IMR-90 (cell line): Measurements from ENCODE around the gene TMEM145. TPM values are rescaled to one million over a fixed set of nuclear protein-coding genes. Genes with fewer than 3 reads are reported as not detected.

Source experiments
- ATAC-seq: fragments of 200-7000 bp; cut with Tn5 transposase; 2 replicates; pipeline ENCODE4 v1.9.1; 2020; ENCODE audit warnings: low read depth, mild to moderate bottlenecking, moderate library complexity
- BruUV-seq: library from RNA; stranded (reverse); fragments of 400-500 nt; replicated peaks from 2 replicates; lab custom pipeline; 2021; lab: Mats Ljungman, UMichigan
- CTCF ChIA-PET: fragments of 300-600 bp; formaldehyde crosslinking; extraction: SDS; loops from one replicate; lab custom pipeline; 2021; ENCODE audit warnings: antibody characterized with exemption; lab: Yijun Ruan, JAX
- POLR2A ChIA-PET: fragments of 300-600 bp; sonication (Branson Sonifier 250); formaldehyde crosslinking; loops from one replicate; lab custom pipeline; 2022; ENCODE audit warnings: antibody characterized with exemption; ENCODE audit not compliant: unreplicated experiment; lab: Charles Lee
- DNase-seq: peaks from one replicate; pipeline ENCODE4 v3.0.0; 2013
- H2AFZ ChIP-seq: replicated peaks from 2 replicates; pipeline ENCODE3; 2013; ENCODE audit warnings: low read length, mild to moderate bottlenecking; ENCODE audit not compliant: poor library complexity
- H2AK5ac ChIP-seq: 2 replicates; pipeline ENCODE4 v1.6.1; 2013; ENCODE audit warnings: low read depth, low read length, inconsistent platforms
- H2AK9ac ChIP-seq: replicated peaks from 2 replicates; pipeline ENCODE3; 2013; ENCODE audit warnings: mild to moderate bottlenecking, low read depth, low read length, moderate library complexity; ENCODE audit not compliant: poor library complexity
- H2BK120ac ChIP-seq: 2 replicates; pipeline ENCODE4 v1.6.1; 2013; ENCODE audit warnings: low read depth, low read length, inconsistent platforms
- H2BK15ac ChIP-seq: 3 replicates; pipeline ENCODE4 v1.6.1; 2013; ENCODE audit warnings: low read depth, low read length, inconsistent platforms
- H2BK20ac ChIP-seq: 2 replicates; pipeline ENCODE4 v1.6.1; 2013; ENCODE audit warnings: low read depth, mild to moderate bottlenecking, inconsistent platforms, low read length, moderate library complexity
- H2BK5ac ChIP-seq: 2 replicates; pipeline ENCODE4 v1.6.1; 2013; ENCODE audit warnings: mild to moderate bottlenecking, low read depth, low read length, inconsistent platforms; ENCODE audit not compliant: poor library complexity, severe bottlenecking
- H3K14ac ChIP-seq: replicated peaks from 2 replicates; pipeline ENCODE4 v1.6.1; 2013; ENCODE audit warnings: low read depth, low read length, inconsistent platforms
- H3K18ac ChIP-seq: 2 replicates; pipeline ENCODE4 v1.6.1; 2013; ENCODE audit warnings: low read depth, low read length, control low read depth
- H3K23ac ChIP-seq: 2 replicates; pipeline ENCODE4 v1.6.1; 2013; ENCODE audit warnings: low read depth, low read length, inconsistent platforms
- H3K27ac ChIP-seq: 2 replicates; pipeline ENCODE4 v1.5.1; 2013; ENCODE audit warnings: mild to moderate bottlenecking, control low read depth, low read length; ENCODE audit not compliant: insufficient read depth
- H3K27me3 ChIP-seq: 2 replicates; pipeline ENCODE4 v1.6.1; 2013; ENCODE audit warnings: low read length; ENCODE audit not compliant: control insufficient read depth, insufficient read depth
- H3K36me3 ChIP-seq: 2 replicates; pipeline ENCODE4 v1.6.1; 2013; ENCODE audit warnings: low read length, mixed read lengths; ENCODE audit not compliant: control insufficient read depth, insufficient read depth
- H3K4ac ChIP-seq: 2 replicates; pipeline ENCODE4 v1.6.1; 2013; ENCODE audit warnings: low read depth, low read length, inconsistent platforms
- H3K4me1 ChIP-seq: 2 replicates; pipeline ENCODE4 v1.6.1; 2013; ENCODE audit warnings: low read length, mixed read lengths; ENCODE audit not compliant: control insufficient read depth, insufficient read depth
- H3K4me2 ChIP-seq: 2 replicates; pipeline ENCODE4 v1.6.1; 2013; ENCODE audit warnings: low read depth, mild to moderate bottlenecking, control low read depth, low read length, moderate library complexity
- H3K4me3 ChIP-seq: 2 replicates; pipeline ENCODE4 v1.5.1; 2013; ENCODE audit warnings: low read depth, mild to moderate bottlenecking, control low read depth, low read length, moderate library complexity; ENCODE audit not compliant: insufficient read depth
- H3K56ac ChIP-seq: 2 replicates; pipeline ENCODE4 v1.6.1; 2013; ENCODE audit warnings: low read length, inconsistent platforms; ENCODE audit not compliant: insufficient read depth; ENCODE audit errors: extremely low read depth
- H3K79me1 ChIP-seq, 2 experiments: 2 replicates each; pipeline ENCODE4 v1.6.1; 2013; ENCODE audit warnings: low read length in 2 of 2, inconsistent platforms in 1 of 2, low read depth in 1 of 2
- H3K9ac ChIP-seq: 2 replicates; pipeline ENCODE4 v1.6.1; 2013; ENCODE audit warnings: low read depth, low read length, control low read depth
- H3K9me1 ChIP-seq: 2 replicates; pipeline ENCODE4 v1.6.1; 2013; ENCODE audit warnings: low read length, inconsistent platforms; ENCODE audit not compliant: insufficient read depth
- H3K9me3 ChIP-seq: 2 replicates; pipeline ENCODE4 v1.6.1; 2013; ENCODE audit warnings: low read length; ENCODE audit not compliant: control insufficient read depth, insufficient read depth
- H4K20me1 ChIP-seq: 2 replicates; pipeline ENCODE4 v1.6.1; 2013; ENCODE audit warnings: low read length, inconsistent platforms; ENCODE audit not compliant: insufficient read depth
- H4K5ac ChIP-seq: 2 replicates; pipeline ENCODE4 v1.6.1; 2013; ENCODE audit warnings: mild to moderate bottlenecking, low read depth, low read length, control low read depth
- H4K8ac ChIP-seq, 2 experiments: 2 replicates each; pipeline ENCODE4 v1.6.1; 2013; ENCODE audit warnings: low read depth in 2 of 2, low read length in 2 of 2, control low read depth in 1 of 2, inconsistent platforms in 1 of 2
- H4K91ac ChIP-seq: 2 replicates; pipeline ENCODE4 v1.6.1; 2013; ENCODE audit warnings: low read depth, low read length, inconsistent platforms; ENCODE audit not compliant: insufficient read depth
- BHLHE40 ChIP-seq: fragments of 150-350 bp; IDR thresholded peaks from 2 replicates; pipeline ENCODE4 v1.6.1; 2016; ENCODE audit warnings: mild to moderate bottlenecking, low read depth, low read length
- CEBPB ChIP-seq: IDR thresholded peaks from 2 replicates; pipeline ENCODE4 v1.6.1; 2012; ENCODE audit warnings: low read depth, low read length, improper control_type of control experiment
- CHD1 ChIP-seq: IDR thresholded peaks from 2 replicates; pipeline ENCODE4 v1.6.1; 2012; ENCODE audit warnings: low read depth, low read length, improper control_type of control experiment
- ELK1 ChIP-seq: fragments of 150-350 bp; IDR thresholded peaks from 2 replicates; pipeline ENCODE4 v1.6.1; 2016; ENCODE audit warnings: low read depth, mild to moderate bottlenecking, low read length, moderate library complexity, borderline replicate concordance
- FOS ChIP-seq: fragments of 150-350 bp; IDR thresholded peaks from 2 replicates; pipeline ENCODE4 v1.6.1; 2016; ENCODE audit warnings: low read depth, low read length
- MAFK ChIP-seq: IDR thresholded peaks from 2 replicates; pipeline ENCODE4 v1.6.1; 2012; ENCODE audit warnings: low read depth, low read length, improper control_type of control experiment
- MAZ ChIP-seq: IDR thresholded peaks from 2 replicates; pipeline ENCODE4 v1.6.1; 2012; ENCODE audit warnings: low read depth, mild to moderate bottlenecking, low read length, improper control_type of control experiment, moderate library complexity, borderline replicate concordance
- NFE2L2 ChIP-seq: fragments of 150-350 bp; IDR thresholded peaks from 2 replicates; pipeline ENCODE4 v1.6.1; 2016; ENCODE audit warnings: low read depth, mild to moderate bottlenecking, low read length
- POLR2A ChIP-seq: IDR thresholded peaks from 2 replicates; pipeline ENCODE4 v1.6.1; 2012; ENCODE audit warnings: mild to moderate bottlenecking, low read depth, low read length
- RAD21 ChIP-seq: IDR thresholded peaks from 2 replicates; pipeline ENCODE4 v1.6.1; 2012; ENCODE audit warnings: low read length, improper control_type of control experiment
- RCOR1 ChIP-seq: IDR thresholded peaks from 2 replicates; pipeline ENCODE4 v1.6.1; 2012; ENCODE audit warnings: mild to moderate bottlenecking, low read length, improper control_type of control experiment; ENCODE audit not compliant: insufficient replicate concordance
- RFX5 ChIP-seq: IDR thresholded peaks from 2 replicates; pipeline ENCODE4 v1.8.0; 2012; ENCODE audit warnings: low read depth, mild to moderate bottlenecking, low read length, moderate library complexity
- SMC3 ChIP-seq: fragments of 150-350 bp; IDR thresholded peaks from 2 replicates; pipeline ENCODE4 v1.6.1; 2016; ENCODE audit warnings: low read depth, mild to moderate bottlenecking, antibody characterized with exemption, low read length, moderate library complexity
- USF2 ChIP-seq: fragments of 150-350 bp; IDR thresholded peaks from 2 replicates; pipeline ENCODE4 v1.6.1; 2017; ENCODE audit warnings: mild to moderate bottlenecking, antibody characterized with exemption, low read length, low read depth
- WGBS, 2 experiments: methylation state at CpG; one replicate each; pipeline versions ENCODE4 v1.1.5 to v1.1.7; 2013; ENCODE audit warnings: missing lambda C conversion rate in 2 of 2; ENCODE audit not compliant: insufficient read length in 1 of 2; ENCODE audit errors: extremely low coverage in 2 of 2; 5-methylcytosine and 5-hydroxymethylcytosine counted together
- dilution Hi-C: fragments of 300-500 bp; cut with HindIII; formaldehyde crosslinking; loops from one replicate; pipeline ENCODE4 v1.14.3; 2018; ENCODE audit warnings: low sequenced_read_pairs; ENCODE audit not compliant: unreplicated experiment
- in situ Hi-C: fragments of 300-500 bp; cut with MboI; formaldehyde crosslinking; loops from 3 replicates; pipeline ENCODE4 v1.14.3; 2019; ENCODE audit warnings: low sequenced_read_pairs, inconsistent platforms, mixed read lengths
- intact Hi-C: fragments of 100-400 bp; cut with micrococcal nuclease; formaldehyde crosslinking; loops from 2 replicates; pipeline ENCODE4 v1.10.0; 2022
- polyA plus RNA-seq, 3 experiments: library from polyadenylated mRNA; depleted of rRNA; stranded (reverse); fragments of >200 nt; gene quantifications; 2 replicates each; pipeline ENCODE4 v1.2.3, GENCODE V29; 2012; ENCODE audit warnings: low replicate concordance in 1 of 3
- total RNA-seq: library from RNA; depleted of rRNA; stranded (reverse); fragments of >200 nt; gene quantifications from 2 replicates; pipeline ENCODE4 v1.2.3, GENCODE V29; 2012
- TF ChIP-seq, protein P1 (sequence below): conservative IDR thresholded peaks from 2 replicates; pipeline ENCODE4 v1.5.1; 2012; ENCODE audit warnings: mild to moderate bottlenecking, low read depth, low read length, improper control_type of control experiment

TMEM145 gene
- total and polyA plus RNA-seq, 2 of the 4 experiments (the other 2 are of a cell fraction), result under 0.01 to 0.41 TPM

- Histone ChIP-seq H4K8ac (peak overlapping the region; percentile 51 to 81), H3K9me3 (no peaks in the 10 kb centered on the region), H2AK9ac (peak overlapping the region; percentile 33), H3K4me3 (peak overlapping the region; percentile 62; the same call in 1 of the 2 replicates), H2BK120ac (no peak overlapping the region), H3K9ac (no peak overlapping the region), H2AK5ac (peak overlapping the region; percentile 45), H2BK5ac (no peak overlapping the region), H4K5ac (peak overlapping the region; percentile 54), H4K20me1 (no peaks in the 10 kb centered on the region; the same call in 1 of the 2 replicates), H2BK15ac (peak overlapping the region; percentile 23; the same call in 1 of the 3 replicates), H3K14ac (peak overlapping the region; percentile 44; the same call in 1 of the 2 replicates), H3K27me3 (no peaks in the 10 kb centered on the region), H3K36me3 (0 out of 2 replicates have a peak, but pooled peaks cover 1% of the 10 kb centered on the region), H2BK20ac (0 out of 2 replicates have a peak overlapping the region, but pooled peaks have one; percentile 1), H3K9me1 (peaks cover 13% of the 10 kb centered on the region; the same call in 1 of the 2 replicates), H3K4me1 (peaks cover 7% of the 10 kb centered on the region), H2AFZ (peak overlapping the region; percentile 93), H4K91ac (no peak overlapping the region), H3K4me2 (peak overlapping the region; percentile 60), H3K23ac (no peak overlapping the region), H3K18ac (peak overlapping the region; percentile 6; the same call in 1 of the 2 replicates), H3K56ac (no peak overlapping the region), H3K4ac (peak overlapping the region; percentile 8), H3K79me1 (peaks cover 3 to 25% of the 10 kb centered on the region in 2 experiments; a peak in 2 of 4 replicates), H3K27ac (0 out of 2 replicates have a peak overlapping the region, but pooled peaks have one; percentile 31)
- DNase-seq (no peak), ATAC-seq (no peak)
- dilution Hi-C loops (no loop called here), intact Hi-C loops (no loop called here), in situ Hi-C loops (no loop called here)
- no peak for TF ChIP-seq CHD1
- no peak for TF ChIP-seq CEBPB
- TF ChIP-seq MAZ, result no peak
- no peak for TF ChIP-seq NFE2L2
- no peak for TF ChIP-seq BHLHE40
- no peak for TF ChIP-seq MAFK
- no peak for TF ChIP-seq SMC3
- no peak for TF ChIP-seq RFX5
- TF ChIP-seq RCOR1, result no peak
- no peak for TF ChIP-seq USF2
- no peak for TF ChIP-seq POLR2A
- TF ChIP-seq ELK1, result no peak
- TF ChIP-seq, protein P1, sequence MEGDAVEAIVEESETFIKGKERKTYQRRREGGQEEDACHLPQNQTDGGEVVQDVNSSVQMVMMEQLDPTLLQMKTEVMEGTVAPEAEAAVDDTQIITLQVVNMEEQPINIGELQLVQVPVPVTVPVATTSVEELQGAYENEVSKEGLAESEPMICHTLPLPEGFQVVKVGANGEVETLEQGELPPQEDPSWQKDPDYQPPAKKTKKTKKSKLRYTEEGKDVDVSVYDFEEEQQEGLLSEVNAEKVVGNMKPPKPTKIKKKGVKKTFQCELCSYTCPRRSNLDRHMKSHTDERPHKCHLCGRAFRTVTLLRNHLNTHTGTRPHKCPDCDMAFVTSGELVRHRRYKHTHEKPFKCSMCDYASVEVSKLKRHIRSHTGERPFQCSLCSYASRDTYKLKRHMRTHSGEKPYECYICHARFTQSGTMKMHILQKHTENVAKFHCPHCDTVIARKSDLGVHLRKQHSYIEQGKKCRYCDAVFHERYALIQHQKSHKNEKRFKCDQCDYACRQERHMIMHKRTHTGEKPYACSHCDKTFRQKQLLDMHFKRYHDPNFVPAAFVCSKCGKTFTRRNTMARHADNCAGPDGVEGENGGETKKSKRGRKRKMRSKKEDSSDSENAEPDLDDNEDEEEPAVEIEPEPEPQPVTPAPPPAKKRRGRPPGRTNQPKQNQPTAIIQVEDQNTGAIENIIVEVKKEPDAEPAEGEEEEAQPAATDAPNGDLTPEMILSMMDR, result no peak
- no peak for TF ChIP-seq FOS
- no peak for TF ChIP-seq RAD21
- POLR2A ChIA-PET, result no interaction called here
- WGBS, 2 experiments, result no CpG with 5 or more reads among the region's 11 CpGs
- BruUV-seq, result no TSS peak
- CTCF ChIA-PET, result no interaction called here
Observed at GRCh38 chr19:42303101-42303464, 10.0 kb upstream of the TMEM145 start.
